GM18907 (cell line): Measurements from ENCODE around the gene TBCEL.
"Not testable (repeated sequence)": the region's sequence is repeated elsewhere in the genome, so short reads cannot be mapped to it uniquely, and the experiment has no call there.

ENCODE experiments used
- ATAC-seq: cut with Tn5 transposase; IDR thresholded peaks from one replicate; pipeline ENCODE4 v1.9.1; 2021; ENCODE audit warnings: mild to moderate bottlenecking, moderate library complexity; ENCODE audit not compliant: unreplicated experiment

TBCEL gene, protein sequence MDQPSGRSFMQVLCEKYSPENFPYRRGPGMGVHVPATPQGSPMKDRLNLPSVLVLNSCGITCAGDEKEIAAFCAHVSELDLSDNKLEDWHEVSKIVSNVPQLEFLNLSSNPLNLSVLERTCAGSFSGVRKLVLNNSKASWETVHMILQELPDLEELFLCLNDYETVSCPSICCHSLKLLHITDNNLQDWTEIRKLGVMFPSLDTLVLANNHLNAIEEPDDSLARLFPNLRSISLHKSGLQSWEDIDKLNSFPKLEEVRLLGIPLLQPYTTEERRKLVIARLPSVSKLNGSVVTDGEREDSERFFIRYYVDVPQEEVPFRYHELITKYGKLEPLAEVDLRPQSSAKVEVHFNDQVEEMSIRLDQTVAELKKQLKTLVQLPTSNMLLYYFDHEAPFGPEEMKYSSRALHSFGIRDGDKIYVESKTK

DNA sequence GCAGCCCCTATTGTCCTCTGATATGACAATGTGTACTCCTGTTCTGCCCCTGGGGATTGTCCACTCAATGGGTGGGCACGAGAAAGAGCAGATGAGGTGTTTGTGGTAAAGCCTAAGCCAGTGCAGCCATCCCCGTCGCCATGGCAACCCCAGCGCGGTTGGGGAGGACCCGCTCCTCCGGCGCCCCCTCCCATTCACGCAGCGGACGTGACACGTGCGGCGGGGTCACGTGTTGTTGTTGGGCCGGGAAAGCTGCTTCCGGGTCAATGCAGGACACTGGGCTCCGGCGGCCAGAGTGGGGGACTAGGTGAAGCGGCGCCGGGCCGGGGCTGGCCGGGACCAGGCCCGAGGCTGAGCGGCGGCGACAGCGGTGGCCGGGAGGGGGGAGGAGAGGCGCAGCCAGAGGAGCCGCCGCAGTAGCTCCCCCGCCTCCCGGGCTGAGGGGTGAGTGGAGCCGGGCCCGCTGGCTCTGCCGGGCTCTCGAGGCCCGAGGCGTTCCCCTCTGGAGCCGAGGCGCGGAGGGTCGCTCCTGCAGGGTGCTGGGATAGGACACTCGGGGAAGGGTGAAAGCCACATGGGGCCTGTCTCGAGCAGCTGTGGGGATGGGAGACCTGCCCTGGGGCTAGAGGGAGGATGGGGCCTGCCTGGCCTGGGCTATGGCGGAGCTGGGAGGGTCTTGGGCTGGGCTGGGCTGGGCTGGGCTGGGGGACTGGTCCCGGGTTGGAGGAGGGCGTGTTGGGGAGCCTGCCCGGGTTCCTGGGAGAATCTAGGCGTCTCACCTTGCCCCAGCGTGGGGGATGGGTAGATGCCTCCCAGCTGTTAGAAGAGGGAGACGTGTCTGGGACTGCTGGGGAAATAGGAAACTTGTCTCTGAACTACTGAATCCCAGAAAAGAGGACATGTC lies at the start of gene TBCEL:
TSS of gene TBCEL (plus strand) at position 255 of the 904 bp plus-strand sequence. CDS start 21,589 bp downstream, outside the sequence.
- ATAC-seq = peak; percentile 95

DNA sequence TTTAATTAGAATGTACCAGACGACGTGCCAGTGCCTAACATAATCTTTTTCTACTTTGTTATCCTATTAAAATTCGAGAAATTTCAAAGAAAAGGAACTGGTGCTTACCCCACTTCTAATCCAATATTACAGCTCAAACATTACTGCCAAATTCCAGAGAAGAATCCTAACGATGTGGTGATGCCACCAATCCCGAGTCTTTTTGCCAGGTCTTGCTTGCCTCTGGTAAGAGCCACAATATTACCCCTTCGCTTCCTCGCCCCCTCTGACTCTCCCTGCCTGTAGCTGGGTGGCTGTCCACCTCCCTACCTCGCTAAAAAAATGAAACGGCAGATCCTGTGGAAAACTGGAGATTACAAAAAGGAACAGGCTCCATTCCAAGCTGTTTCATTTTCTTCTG lies 49.4 kb upstream of the TBCEL start:
- no peak for ATAC-seq

DNA sequence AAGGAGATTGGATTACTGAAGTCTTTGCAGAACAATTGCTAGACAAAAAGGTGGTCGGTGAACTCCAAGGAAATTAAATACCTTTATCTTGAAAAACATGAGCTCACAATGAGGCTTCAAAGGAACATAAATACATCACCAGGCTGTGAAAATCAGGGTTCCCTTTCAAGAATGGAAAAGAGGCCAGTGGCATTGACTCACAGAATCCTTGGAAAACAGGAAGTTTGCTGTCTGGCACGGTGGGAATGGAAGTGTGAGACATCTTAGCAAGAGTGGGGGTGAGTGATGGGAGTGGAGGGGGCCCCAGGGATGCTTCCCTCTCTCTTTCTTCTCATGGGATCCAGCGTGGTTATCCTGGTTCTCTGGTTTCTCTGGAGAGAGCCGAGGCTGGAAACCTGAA lies 48.9 kb upstream of the TBCEL start:
- ATAC-seq = no peak

DNA sequence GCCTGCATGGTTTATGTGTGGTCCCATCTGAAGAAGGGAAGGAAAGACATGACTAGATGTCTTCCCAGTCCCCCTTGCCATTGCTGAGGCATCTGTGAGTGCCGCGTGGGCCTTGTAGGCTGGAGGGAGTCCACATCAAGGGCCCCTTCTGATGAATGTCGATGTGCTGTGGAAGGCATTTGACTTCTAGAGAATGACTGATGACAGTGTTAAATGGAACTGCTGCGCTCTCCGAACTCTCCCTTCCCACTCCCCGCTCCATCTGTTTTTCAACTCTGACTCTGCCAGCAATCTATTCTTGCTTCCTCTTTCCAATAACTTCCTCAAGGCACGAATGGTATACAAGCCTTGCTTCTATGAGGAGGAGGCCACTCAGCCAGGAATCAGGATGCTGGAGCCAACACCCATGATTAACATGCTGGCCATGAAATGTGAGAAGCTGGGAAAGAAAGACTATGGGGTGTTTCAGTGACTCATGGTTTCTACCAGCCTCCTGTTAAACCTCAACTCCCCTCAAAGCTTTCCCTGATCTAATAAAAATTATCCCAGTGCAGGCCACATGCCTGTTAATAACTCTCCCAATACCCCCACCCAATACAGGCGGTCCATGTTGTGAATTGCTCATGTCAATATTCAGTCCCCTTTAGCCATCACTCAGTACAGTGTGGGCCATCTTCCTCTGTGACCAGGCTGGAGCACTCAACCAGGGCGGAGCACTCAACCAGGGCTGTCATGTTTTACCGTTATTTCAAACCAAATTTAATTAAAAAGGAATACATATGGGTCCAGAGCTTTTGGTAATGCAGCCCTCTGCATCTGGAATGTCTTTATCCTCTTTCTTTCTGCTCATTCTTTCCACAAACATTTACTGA lies 46.4 kb upstream of the TBCEL start:
- no peak for ATAC-seq

DNA sequence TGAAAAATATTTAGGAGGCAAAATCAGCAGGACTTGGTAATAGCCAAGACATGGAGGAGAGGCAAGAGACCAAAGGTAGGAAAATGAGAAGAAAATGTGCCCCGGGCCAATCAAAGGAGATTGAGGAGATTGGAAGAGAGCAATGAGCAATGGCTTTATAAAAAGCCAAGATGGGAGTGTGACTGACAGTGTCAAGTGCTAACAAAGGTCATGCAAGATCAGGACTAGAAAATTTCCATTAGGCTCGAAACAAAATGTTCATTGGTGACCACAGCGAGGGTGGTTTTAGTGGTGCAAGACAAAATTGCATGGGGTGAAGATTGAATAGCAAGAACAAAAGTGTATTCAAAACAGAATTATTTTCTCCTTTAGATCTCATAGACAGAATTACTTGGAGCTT lies 45.2 kb upstream of the TBCEL start:
- ATAC-seq = no peak

DNA sequence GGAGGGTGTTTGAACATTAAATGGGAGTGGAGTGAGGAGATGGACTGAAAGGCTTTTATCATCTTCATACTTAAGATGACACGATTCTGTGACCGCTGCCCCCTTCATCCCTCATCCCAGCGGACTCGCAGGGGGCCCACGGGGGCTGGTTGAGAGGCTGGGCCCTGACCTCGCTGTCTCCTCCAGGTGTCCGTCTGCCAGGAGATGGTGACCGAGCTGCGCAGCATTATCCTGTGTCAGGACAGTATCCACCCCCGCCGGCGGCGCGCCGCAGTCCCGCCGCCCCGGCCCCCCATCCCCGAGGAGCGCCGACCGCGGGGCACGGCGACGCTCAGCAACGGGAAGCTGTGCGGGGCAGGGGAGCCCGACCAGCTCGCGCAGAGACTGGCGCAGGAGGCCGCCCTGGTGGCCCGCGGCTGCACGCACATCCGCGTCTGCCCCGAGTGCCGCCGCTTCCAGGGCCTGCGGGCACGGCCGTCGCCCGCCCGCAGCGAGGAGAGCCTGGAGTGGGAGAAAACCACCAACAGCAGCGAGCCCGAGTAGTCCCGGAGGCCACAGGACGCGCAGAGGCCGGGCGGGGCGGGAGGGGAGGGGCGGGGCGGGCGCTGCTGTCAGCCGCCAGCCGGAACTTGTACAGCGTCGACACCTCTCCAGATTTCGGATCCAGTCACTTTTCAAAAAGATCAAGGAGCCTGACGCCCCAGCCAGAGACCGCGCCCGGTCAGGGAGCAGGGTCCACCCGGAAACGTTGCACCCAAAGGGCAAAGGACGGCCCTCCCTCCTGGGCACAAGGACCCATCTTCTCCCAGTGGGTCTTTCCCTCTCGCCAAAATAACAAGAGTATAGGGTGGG lies 38.0 kb upstream of the TBCEL start:
- ATAC-seq = no peak

DNA sequence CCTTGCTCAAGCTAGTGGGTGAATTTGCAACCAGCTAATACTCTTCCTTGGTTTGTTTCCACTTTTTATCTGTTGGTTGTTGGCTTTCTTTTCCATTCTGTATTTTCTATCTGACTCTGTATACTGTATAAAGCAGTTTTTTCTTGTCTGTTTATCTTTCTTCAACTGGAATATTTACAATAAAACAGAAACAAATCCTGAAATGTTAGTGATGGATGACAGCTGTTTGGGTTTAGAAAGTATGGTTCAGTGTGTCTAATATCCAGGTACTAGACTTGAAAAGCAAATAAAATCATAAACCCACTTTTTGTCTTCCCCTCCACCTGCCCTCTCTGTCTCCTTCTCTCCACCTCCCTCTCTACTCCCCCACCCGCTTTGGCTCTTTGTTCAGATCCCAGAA lies 35.3 kb upstream of the TBCEL start:
- ATAC-seq = no peak

DNA sequence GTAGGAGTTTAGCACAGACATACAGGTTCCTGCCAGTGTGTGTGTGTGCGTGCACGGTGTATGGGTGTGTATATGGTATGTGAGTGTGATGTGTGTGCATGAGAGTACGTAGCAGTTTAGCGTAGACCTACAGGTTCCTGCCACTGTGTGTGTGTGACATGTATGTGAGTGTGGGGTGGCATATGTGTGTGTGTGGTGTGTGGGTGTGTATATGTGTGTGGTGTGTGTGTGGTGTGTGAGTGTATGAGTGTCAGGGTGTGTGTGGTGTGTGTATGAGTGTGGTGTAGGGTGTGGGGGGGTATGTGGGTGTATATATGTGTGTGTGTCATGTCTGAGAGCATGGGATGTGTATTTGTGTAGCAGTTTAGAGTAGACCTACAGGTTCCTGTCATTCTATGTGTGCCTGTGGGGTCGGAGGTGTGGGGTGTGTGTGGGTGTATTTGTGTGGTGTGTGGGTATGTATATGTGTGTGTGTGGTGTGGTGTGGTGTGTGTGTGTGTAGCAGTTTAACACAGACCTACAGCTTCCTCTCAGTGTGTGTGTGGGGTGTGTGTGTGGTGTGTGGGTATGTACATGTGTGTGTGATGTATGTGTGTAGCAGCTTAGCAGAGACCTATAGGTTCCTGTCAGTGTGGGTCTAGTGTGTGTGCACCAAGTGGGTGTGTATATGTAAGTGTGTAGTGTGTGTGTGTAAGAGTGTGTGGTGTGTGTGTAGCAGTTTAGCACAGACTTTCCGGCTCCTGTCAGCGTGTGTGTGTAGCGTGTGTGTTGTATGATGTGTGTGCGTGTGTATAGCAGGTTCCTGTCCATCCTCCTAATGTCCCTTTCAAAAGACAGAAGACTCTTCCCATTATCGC lies 31.8 kb upstream of the TBCEL start:
- no peak for ATAC-seq

DNA sequence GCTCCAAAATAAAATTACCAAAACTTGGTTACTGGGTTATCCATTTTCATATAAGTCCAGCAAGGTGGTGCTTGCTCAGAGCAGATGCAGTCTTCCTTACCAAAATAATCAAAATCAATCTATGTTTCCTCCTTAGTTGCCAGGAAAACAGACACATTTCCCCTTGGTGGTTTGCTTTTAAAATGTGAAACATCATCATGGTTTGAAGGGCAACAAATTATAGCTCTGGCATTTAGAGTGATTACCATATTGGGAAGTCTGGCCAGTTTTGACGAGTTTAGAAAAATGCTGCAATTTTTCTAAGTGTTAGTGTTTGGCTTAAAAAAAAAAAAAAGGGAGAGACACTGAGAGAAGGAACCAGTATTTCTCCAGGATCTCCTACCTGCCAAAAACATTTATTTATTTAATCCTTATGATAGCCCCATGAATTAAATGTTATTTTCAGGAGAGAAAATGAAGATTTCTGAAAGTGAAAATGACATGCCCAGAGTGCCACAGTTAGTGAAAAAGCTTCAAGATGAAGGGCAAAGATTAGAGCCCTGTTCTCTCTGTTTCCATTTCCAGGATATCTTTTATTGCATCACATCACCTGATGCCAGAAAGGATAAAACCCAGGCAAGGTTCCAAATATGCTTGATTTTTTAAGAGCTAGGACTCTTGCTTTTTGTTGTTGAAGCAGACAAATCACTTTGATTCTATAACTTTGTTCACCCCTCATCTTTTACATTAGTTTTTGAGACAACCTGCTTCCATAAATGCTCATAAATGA lies 29.6 kb upstream of the TBCEL start:
- ATAC-seq = no peak

DNA sequence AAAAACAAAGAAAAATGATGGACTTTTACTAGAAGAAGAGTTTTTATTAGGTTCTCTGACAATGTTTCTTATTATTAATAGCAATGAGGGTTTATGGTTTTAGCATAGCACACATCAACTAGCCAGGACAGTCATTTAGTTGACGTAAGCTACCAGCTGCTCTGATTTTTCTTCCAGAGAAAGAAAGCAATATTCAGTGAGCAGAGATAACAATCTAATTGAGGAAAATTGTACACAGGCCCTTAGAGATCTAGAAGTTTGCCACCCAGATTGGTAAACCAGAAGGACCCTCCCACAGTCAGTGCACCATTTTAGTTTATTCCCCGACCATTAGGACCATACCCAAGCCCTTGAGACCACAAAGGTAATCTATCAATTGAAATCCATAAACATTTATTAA lies 28.7 kb upstream of the TBCEL start:
- ATAC-seq = no peak

DNA sequence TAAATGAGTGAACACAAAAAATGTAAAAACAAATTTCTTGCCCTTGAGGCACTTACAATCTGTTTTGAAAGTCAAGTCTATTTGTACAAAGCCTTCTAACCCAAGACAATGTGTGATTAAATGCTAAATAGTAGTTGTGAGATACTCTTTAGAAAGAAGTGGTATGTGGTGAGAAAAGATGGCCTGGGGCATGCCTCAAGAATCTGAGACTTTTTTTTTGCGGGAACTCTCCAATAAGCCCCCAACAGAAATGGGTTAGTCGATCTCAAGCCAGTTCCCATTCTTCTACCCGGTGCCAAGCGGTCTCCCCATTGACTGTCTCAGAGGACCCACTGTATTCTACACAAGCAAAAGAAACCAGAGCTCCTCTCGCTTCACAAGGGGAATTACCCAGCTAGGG lies 26.9 kb upstream of the TBCEL start:
- ATAC-seq = no peak

DNA sequence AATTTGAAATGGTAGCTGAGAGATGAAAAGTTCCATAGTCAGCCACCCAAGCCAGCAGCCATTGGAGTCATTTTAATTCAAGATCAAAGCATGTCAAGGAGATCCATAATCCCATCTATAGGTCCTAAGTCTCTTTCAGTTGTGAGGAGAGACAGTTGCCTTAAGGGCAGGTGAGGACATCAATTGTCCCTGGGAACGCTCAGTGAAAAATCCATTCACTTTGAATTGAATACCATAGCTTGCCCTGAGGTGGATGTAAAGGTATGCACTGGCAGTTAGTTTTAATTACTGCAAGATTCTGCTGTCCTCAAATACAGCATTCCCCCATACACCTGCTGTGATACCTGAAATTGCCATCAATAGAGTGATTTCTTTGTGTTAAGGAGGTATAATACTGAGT lies 25.3 kb upstream of the TBCEL start:
- no peak for ATAC-seq

DNA sequence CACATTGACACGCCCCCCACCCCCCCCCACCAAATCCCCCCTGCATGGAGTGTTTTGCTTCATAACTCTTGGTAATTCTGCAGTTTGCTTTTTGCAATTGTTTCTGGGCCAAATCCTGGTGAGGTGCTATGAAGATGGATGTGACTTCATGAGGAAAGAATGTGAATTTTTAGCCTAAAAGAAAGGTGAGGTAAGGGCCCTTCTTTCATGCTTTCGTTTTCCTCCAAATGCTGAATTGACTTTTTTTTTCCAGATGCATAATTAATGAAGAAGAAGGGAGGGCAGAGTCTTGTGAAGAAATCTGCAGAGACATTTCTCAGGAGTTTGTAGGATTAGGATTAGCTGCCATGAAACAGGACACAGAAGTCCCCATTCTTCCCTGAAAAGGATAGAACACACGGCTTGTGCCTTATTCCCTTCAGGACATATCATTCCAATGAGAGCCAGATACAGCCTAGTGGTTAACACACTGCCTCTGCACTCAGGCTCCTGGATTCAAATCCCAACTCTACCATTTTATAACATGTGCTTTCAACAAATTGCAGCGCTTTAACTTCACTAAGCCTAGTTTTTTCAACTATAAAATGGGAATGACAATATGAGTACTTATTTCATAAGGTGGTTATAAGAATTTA lies 19.6 kb upstream of the TBCEL start:
- ATAC-seq = no peak

DNA sequence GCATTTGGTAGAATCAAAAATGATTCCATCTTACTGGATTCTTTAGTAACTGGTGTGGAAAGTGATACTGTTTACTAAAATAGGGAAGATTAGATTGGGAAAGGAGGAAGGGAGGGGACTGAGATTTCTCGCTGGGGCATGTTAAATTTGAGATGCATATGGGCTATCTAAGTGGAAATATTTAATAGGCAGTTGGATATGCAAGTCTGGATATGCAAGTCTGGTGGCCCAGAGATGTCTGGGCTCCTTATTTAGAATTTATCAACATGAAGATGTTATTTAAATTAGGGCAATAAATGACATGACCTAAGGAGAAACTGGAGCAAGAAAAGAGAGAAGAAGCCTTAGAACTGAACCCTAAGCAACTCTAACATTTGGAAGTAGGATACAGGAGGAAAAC lies 17.0 kb upstream of the TBCEL start:
- no peak for ATAC-seq

DNA sequence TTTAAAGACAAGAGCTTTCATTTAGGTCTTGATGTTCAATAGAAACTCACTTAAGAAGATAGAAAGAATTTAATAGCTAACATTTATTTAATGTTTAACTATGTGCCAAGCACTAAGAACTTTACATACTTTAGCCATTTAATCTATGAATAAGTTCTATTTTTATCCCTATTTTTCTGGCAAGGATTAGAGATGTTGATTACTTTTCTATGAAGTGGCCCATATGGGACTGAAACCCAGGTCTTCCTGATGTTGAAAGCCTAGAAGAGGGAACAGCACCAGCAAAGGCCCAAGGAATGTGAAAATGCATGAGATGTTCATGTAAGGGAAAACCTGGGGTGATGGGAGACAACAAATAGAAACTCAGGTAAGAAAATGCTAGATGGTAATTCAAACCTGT lies 15.4 kb upstream of the TBCEL start:
- ATAC-seq = no peak

DNA sequence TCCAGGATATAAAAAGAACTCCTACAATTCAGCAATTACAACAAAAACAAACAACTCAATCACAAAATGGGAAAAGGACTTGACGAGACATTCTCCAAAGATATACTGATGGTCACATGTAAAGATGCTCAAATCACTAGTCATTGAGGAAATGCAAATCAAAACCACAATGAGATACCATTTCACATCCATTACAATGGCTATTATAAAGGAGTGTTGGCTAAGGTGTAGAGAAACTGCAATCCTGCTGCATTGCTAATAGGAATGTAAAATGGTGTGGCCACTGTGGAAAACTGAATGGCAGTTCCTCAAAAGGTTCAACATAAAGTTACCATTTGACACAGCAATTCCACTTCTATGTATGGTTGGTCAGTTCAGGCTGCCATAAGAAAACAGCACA lies 11.8 kb upstream of the TBCEL start:
- no peak for ATAC-seq

DNA sequence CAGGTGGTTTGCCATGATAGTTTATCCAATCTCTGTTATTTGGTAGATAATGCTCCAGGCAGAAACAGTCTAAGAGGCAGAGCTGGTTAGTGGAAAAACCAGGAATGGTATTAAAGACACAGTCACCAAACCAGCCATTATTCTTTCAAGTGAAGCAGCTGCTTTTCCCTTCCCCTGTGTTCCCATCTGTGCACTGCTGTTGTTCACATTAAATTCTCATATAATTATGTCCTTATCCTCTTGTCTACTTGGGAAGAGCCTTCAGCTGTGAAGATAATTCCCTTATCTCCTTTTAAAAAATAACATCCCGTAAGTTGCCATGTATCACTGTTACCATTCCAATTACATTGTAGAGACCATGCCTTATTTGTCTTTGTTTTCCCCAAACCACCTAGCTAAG lies 5.2 kb upstream of the TBCEL start:
- ATAC-seq = no peak

DNA sequence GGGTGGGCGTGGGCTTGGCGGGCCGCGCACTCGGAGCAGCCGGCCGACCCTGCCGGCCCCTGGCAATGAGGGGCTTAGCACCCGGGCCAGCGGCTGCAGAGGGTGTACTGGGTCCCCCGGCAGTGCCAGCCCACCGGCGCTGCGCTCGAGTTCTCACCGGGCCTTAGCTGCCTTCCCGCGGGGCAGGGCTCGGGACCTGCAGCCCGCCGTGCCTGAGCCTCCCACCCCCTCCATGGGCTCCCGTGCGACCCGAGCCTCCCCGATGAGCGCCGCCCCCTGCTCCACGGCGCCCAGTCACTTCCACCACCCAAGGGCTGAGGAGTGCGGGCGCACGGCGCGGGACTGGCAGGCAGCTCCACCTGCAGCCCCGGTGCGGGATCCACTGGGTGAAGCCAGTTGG lies 2.2 kb upstream of the TBCEL start:
- ATAC-seq = not testable (repeated sequence)
